HG03520 (cell line): ENCODE measurements around the gene COMMD2.

ENCODE experiments used
- ATAC-seq: cut with Tn5 transposase; IDR thresholded peaks from one replicate; pipeline ENCODE4 v1.9.1; 2021; ENCODE audit warnings: mild to moderate bottlenecking, moderate library complexity; ENCODE audit not compliant: unreplicated experiment

The COMMD2 gene

GRCh38 chr3:149752051-149752787 is at the start of gene COMMD2:
TSS of gene COMMD2 (minus strand) at chr3:149752489. CDS start at chr3:149752444, 45 bp downstream.
- peak; percentile 99 for ATAC-seq

GRCh38 chr3:149801639-149802038 is 49.4 kb upstream of the COMMD2 start:
- ATAC-seq, result no peak

- no peak for ATAC-seq
Observed at GRCh38 chr3:149801195-149801594, 48.9 kb upstream of the COMMD2 start.

GRCh38 chr3:149800693-149801092 is 48.4 kb upstream of the COMMD2 start:
- no peak for ATAC-seq

GRCh38 chr3:149796026-149796425 is 43.7 kb upstream of the COMMD2 start:
- ATAC-seq, result no peak

GRCh38 chr3:149792452-149793270 is 40.4 kb upstream of the COMMD2 start, which contains the start of gene ANKUB1:
TSS of gene ANKUB1 (minus strand) at chr3:149792554. CDS start at chr3:149792366, 188 bp downstream.
- no peak for ATAC-seq

GRCh38 chr3:149790698-149791097 is 38.4 kb upstream of the COMMD2 start:
- ATAC-seq, result no peak

- ATAC-seq, result no peak
Observed at GRCh38 chr3:149790268-149790667, 38.0 kb upstream of the COMMD2 start.

GRCh38 chr3:149784064-149784704 is 31.9 kb upstream of the COMMD2 start:
- no peak for ATAC-seq

- no peak for ATAC-seq
Observed at GRCh38 chr3:149783576-149783975, 31.3 kb upstream of the COMMD2 start.

GRCh38 chr3:149781741-149782140 is 29.5 kb upstream of the COMMD2 start:
- ATAC-seq, result no peak

GRCh38 chr3:149781211-149781610 is 28.9 kb upstream of the COMMD2 start:
- ATAC-seq, result no peak

GRCh38 chr3:149777414-149778214 is 25.3 kb upstream of the COMMD2 start:
- ATAC-seq, result no peak

- ATAC-seq, result no peak
Observed at GRCh38 chr3:149776170-149776569, 23.9 kb upstream of the COMMD2 start.

GRCh38 chr3:149772861-149773260 is 20.6 kb upstream of the COMMD2 start:
- no peak for ATAC-seq

- ATAC-seq, result no peak
Observed at GRCh38 chr3:149771652-149772271, 19.5 kb upstream of the COMMD2 start.

GRCh38 chr3:149770246-149770645 is 18.0 kb upstream of the COMMD2 start:
- no peak for ATAC-seq

GRCh38 chr3:149768704-149769103 is 16.4 kb upstream of the COMMD2 start:
- ATAC-seq, result no peak

- no peak for ATAC-seq
Observed at GRCh38 chr3:149767720-149768119, 15.4 kb upstream of the COMMD2 start.

- no peak for ATAC-seq
Observed at GRCh38 chr3:149765762-149766334, 13.6 kb upstream of the COMMD2 start.
